HUES64 (cell line): ENCODE data around the gene HIBCH.
"Not testable (repeated sequence)": the region's sequence is repeated elsewhere in the genome, so short reads cannot be mapped to it uniquely, and the experiment has no call there.

Experiments
- H3K27ac ChIP-seq: 2 replicates; pipeline ENCODE4 v1.7.0; 2013; ENCODE audit warnings: low read depth, low read length, inconsistent platforms
- H3K27me3 ChIP-seq: 2 replicates; pipeline ENCODE4 v1.6.1; 2013; ENCODE audit warnings: mild to moderate bottlenecking, low read length; ENCODE audit not compliant: insufficient read depth
- H3K36me3 ChIP-seq: 2 replicates; pipeline ENCODE4 v1.6.1; 2013; ENCODE audit warnings: mild to moderate bottlenecking, low read length; ENCODE audit not compliant: insufficient read depth
- H3K4me1 ChIP-seq: 2 replicates; pipeline ENCODE4 v1.6.1; 2013; ENCODE audit warnings: mild to moderate bottlenecking, low read length, moderate library complexity; ENCODE audit not compliant: insufficient read depth
- H3K4me3 ChIP-seq: 2 replicates; pipeline ENCODE4 v1.5.1; 2013; ENCODE audit warnings: mild to moderate bottlenecking, low read length, moderate library complexity
- H3K9ac ChIP-seq: 2 replicates; pipeline ENCODE4 v1.6.1; 2013; ENCODE audit warnings: mild to moderate bottlenecking, low read depth, low read length
- H3K9me3 ChIP-seq: 2 replicates; pipeline ENCODE4 v1.6.1; 2013; ENCODE audit warnings: low read depth, low read length; ENCODE audit not compliant: insufficient read depth
- WGBS: fragments of 150-250, 120-280 bp; methylation state at CpG from one replicate; pipeline ENCODE4 v1.1.7; 2013; ENCODE audit warnings: missing lambda C conversion rate; 5-methylcytosine and 5-hydroxymethylcytosine counted together

Gene HIBCH

DNA sequence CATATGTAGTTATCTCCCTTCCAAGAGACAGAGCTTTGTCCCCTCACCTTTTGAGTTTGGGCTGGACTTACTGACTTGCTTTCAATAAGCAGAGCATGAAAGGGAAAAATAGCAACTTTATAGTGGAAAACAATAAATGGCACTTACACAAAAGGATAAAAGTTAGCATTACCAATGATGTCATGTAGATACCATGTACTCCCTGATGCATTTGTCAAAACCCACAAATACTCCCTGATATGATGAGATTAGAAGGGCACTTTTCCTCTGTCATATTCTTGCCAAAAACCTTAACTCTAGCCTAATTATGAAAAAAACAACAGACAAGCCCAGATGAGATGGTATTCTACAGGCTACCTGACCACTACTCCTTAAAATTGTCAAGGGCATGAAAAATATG lies 16.0 kb downstream of the HIBCH start:
- peaks cover 9% of the 10 kb centered on the region; the same call in 1 of the 2 replicates for H3K4me1 ChIP-seq
- no peak overlapping the region for H3K27ac ChIP-seq
- peaks cover 34% of the 10 kb centered on the region for H3K36me3 ChIP-seq
- H3K27me3 ChIP-seq: no peaks in the 10 kb centered on the region
- no peak overlapping the region for H3K9ac ChIP-seq
- H3K4me3 ChIP-seq: no peak overlapping the region
- H3K9me3 ChIP-seq: no peaks in the 10 kb centered on the region

DNA sequence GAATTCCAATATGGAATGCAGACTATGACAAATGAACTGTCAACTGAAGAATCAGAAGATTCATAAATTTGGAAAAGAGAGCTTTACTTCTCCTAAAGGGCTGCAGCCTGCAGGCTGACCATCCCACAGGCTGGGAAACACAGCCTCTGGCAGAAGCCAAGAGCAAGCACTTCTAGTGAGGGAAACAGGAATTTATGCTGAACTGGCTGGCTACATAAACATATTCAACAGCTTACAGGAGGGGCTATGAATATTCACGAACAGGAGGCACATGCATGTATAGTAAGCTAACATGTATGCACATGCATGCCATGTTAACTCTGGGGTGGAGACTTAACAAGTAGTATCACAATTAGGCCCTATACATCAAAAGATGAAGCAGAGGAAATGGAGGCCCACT lies 17.6 kb downstream of the HIBCH start:
- WGBS: 100% methylated on average over 1 of the region's 1 CpG
- Histone ChIP-seq H3K9me3 (no peaks in the 10 kb centered on the region), H3K27ac (no peak overlapping the region), H3K4me3 (no peak overlapping the region), H3K4me1 (peaks cover 9% of the 10 kb centered on the region; the same call in 1 of the 2 replicates), H3K9ac (no peak overlapping the region), H3K27me3 (no peaks in the 10 kb centered on the region), H3K36me3 (peaks cover 20% of the 10 kb centered on the region)

DNA sequence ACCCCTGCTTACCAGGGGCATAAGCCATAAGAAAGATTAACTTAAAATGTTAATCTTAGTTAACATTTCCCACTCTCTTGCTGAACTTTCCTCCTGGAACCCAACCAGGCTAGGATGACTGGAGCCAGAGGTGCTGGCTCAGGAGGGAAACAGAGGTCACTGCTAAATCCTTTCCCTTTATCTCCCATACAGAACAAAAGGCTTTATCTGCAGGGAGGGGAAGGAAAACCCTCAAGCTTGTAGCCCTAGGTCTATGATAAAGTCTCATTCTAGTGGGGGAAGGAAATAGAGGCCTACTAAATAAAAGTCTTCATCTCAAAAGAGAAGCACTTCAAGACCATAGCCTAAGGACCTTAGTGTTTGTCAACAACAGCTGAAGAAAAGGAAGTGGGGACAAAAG lies 18.6 kb downstream of the HIBCH start:
- Histone ChIP-seq H3K9me3 (no peaks in the 10 kb centered on the region), H3K27ac (peak overlapping the region; percentile 23; the same call in 1 of the 2 replicates), H3K4me3 (no peak overlapping the region), H3K36me3 (peaks cover 24% of the 10 kb centered on the region), H3K9ac (no peak overlapping the region), H3K27me3 (no peaks in the 10 kb centered on the region), H3K4me1 (peaks cover 9% of the 10 kb centered on the region; the same call in 1 of the 2 replicates)

DNA sequence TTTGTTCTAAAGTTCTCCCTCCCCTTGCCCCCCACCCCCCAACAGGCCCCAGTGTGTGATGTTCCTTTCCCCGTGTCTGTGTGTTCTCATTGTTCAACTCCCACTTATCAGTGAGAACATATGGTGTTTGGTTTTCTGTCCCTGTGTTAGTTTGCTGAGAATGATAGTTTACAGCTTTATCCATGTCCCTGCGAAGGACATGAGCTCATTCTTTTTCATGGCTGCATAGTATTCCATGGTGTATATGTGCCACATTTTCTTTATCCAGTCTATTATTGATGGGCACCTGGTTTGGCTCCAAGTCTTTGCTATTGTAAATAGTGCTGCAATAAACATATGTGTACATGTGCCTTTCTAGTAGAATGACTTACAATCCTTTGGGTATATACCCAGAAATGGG lies 21.7 kb downstream of the HIBCH start:
- WGBS: 100% methylated on average over 1 of the region's 2 CpGs
- H3K4me1 ChIP-seq, H3K9me3 ChIP-seq, H3K27me3 ChIP-seq, H3K4me3 ChIP-seq, H3K9ac ChIP-seq, H3K27ac ChIP-seq: not testable (repeated sequence)
- peaks cover 46% of the 10 kb centered on the region for H3K36me3 ChIP-seq

DNA sequence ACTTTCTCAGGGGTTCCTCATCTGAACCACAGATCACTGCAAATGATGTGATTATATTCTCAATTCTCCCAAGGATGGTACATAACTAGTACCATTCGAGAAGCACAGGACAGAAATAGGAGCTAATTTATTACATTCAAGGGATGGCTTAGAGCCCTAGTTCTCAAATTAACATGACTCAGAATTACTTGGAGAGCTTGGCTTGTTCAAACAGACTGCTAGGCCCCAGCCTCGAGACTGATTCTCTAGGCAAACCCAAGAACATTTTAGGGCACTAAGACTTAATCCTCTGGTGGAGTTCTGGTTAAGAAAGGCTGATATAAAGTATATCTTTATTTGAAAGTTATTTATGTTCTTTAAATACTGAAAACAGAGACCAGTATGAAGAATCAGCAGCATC lies 35.8 kb downstream of the HIBCH start:
- WGBS: 89% methylated on average over 2 of the region's 2 CpGs
- no peak overlapping the region for H3K27ac ChIP-seq
- H3K27me3 ChIP-seq: no peaks in the 10 kb centered on the region
- H3K4me1 ChIP-seq: peaks cover 6% of the 10 kb centered on the region; the same call in 1 of the 2 replicates
- no peak overlapping the region for H3K9ac ChIP-seq
- peaks cover 3% of the 10 kb centered on the region; the same call in 1 of the 2 replicates for H3K9me3 ChIP-seq
- H3K36me3 ChIP-seq: peaks cover 46% of the 10 kb centered on the region
- H3K4me3 ChIP-seq: no peak overlapping the region

DNA sequence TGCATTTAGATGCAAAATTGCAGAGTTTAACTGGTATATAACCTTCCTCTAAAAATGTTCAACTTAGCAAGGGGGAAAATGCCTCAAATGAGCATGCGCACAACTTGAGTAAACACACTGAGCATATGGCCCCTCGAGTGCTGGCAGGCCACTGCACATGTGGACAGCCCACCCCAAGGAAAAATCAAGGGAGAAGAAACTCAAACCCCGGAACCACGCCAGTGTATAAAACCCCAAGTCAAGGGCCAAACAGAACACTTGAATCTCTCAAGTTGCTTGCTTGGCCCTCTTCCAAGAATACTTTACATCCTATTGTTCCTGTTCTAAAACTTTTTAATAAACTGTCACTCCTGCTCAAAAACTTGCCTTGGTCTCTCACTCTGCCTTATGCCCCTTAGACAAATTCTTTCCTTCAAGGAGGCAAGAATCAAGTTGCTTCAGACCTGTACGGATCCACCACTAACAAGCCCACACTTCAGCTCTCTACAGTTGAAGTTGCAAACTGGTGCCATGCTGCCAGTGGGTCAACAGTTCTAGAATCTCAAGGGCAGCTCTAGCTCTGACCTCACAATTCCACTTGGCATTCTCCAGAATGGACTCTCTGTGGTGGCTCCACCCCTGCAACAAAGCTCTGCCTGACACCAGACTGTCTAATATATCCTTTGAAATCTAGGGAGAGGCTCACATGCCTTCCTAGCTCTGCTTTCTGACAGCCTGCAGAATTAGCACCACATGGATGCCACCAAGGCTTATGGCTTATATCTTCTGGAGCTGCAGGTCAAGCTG lies 38.9 kb downstream of the HIBCH start:
- no peaks in the 10 kb centered on the region for H3K27me3 ChIP-seq
- no peak overlapping the region for H3K9ac ChIP-seq
- peaks cover 6% of the 10 kb centered on the region; the same call in 1 of the 2 replicates for H3K4me1 ChIP-seq
- no peak overlapping the region for H3K27ac ChIP-seq
- peaks cover 22% of the 10 kb centered on the region for H3K36me3 ChIP-seq
- no peak overlapping the region for H3K4me3 ChIP-seq
- H3K9me3 ChIP-seq: peaks cover 7% of the 10 kb centered on the region; the same call in 1 of the 2 replicates
- WGBS: 95% methylated on average over 5 of the region's 5 CpGs

DNA sequence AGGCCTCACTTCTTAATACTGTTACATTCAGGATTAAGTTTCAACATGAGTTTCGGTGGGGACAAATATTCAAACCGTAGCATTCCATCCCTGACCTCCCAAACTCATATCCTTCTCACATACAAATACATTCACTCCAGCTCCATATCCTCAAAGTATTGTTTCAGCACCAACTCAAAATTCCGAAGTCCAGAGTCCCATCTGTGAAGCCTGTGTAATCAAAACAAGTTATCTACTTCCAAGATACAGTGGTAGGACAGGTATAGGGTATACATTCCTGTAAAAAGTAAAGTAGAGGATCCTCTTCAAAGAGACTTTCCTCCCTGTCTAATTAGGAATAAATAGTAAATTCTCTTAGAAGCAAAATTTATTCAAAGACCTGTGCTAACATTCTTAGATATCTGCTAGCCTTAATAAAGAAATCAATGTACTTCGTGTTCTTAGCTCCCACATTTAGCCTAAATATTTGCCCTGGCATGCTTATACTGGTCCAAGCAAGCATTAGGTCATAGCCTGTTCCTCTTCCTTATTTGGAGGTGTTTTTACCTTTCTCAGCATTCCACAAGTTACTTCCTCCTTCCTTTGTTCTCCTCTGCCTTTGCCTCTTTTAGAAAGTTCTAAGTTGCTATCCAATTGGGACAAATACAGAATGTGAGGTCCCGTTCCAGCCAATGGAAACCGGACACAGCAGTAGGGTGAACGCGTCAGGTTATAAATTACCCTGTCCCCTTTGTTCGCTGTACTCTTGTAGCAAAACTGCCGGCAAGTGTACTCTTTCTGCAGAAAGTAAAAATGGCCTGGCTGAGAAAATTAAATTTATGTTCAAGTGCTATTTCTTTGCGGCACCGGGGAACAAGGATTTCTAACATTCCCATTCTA lies 40.1 kb downstream of the HIBCH start:
- not testable (repeated sequence) for H3K4me3 ChIP-seq, H3K4me1 ChIP-seq, H3K9me3 ChIP-seq, H3K27me3 ChIP-seq
- peak overlapping the region; percentile 42; the same call in 1 of the 2 replicates for H3K9ac ChIP-seq
- H3K27ac ChIP-seq: peak overlapping the region; percentile 74
- H3K36me3 ChIP-seq: peaks cover 19% of the 10 kb centered on the region
- 96% methylated on average over 12 of the region's 12 CpGs for WGBS

DNA sequence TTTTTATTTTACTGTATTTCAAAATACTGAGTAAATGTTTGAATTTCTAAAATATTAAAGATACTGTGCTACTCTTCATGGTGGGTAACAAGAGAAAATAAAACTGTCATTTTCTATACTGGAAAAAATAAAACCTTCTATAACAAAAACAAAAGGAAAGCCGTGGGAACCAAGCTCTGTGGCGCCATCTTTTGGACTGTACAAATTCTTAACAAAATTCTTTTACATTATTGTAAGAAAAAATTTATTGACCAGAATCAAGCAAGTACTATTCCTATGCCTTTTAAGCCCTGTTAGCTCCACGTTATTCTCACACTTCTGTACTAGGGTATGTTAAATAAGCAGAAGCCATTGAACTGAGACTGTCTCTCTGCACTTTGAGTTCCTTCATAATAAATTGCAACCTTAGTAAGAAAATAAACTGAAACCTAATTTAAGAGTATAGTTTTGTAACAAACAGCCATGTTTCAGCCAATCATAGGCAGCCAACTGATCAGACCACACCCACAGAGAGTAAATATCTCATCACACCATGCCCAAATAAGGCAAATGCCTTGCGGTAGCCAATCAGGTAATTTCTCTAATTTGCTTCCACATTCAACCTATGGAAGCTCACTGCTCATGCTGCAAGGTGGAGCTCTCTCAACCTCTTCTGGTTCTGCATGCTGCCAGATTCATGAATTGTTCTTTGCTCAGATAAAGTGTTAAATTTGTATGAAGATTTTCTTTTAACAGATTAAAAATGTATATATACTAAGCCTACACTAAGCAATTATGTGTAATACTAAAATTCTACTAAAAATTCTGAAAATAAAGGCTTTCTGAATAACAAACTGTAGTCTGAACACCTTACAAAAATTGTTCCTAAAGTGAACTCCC lies 42.2 kb downstream of the HIBCH start:
- WGBS: 93% methylated on average over 3 of the region's 4 CpGs
- Histone ChIP-seq H3K4me3 (no peak overlapping the region), H3K36me3 (peaks cover 13% of the 10 kb centered on the region), H3K4me1 (peaks cover 6% of the 10 kb centered on the region; the same call in 1 of the 2 replicates), H3K27ac (no peak overlapping the region), H3K27me3 (no peaks in the 10 kb centered on the region), H3K9me3 (peaks cover 7% of the 10 kb centered on the region; the same call in 1 of the 2 replicates), H3K9ac (no peak overlapping the region)

DNA sequence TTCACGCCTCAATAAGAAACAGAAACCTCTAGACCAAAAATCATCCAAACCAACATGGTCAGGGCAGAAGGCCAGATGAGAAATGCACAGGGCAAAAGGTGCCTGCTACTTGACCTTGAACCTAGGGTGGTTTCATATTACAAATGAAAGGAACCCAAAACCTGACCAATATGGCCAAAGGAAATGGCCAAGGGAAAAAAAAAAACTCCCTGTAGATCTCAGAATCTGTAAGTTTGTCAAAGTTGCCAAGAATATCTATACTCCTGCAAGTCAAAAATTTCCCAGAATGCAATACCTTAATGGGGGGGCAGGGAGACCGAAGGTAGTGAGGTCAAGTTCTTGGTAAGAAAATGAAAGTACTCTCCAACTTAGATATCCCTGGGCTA lies 47.2 kb downstream of the HIBCH start:
- Histone ChIP-seq H3K36me3 (peaks cover 3% of the 10 kb centered on the region; the same call in 1 of the 2 replicates), H3K9me3 (no peaks in the 10 kb centered on the region), H3K4me3 (no peak overlapping the region), H3K27me3 (no peaks in the 10 kb centered on the region), H3K27ac (no peak overlapping the region), H3K4me1 (no peaks in the 10 kb centered on the region), H3K9ac (no peak overlapping the region)
- 95% methylated on average over 1 of the region's 2 CpGs for WGBS

DNA sequence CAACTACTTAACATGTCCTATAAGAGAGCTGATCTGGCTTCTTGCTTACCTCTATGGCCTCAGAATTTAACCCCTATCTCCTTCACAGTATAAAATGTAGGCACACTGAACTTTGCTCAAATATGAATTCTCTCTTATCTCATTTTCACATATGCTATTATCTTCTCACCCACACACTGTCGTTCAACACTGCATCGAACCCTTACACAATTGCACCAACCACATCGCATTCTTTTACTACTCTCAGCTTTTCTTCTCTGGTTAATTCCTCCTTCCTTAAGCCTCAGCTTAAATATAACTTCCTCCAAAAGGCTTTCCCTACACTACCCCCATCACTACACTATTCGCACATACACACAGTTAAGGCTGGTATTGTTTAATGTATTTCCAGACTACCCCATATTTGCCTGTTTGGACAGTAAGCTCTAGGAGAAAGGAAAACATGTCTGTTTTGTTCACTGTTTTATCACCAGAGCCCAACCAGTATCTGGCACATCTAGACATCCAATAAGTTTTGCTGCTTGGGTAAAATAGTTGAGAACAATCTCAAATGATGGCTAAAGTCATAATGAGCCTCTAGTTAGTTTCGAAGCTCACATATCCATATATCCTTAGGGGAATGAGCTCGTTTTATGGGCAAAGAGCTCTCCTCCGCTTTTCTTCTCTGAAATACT lies 47.7 kb downstream of the HIBCH start:
- Histone ChIP-seq H3K9me3 (no peaks in the 10 kb centered on the region), H3K4me1 (no peaks in the 10 kb centered on the region), H3K4me3 (no peak overlapping the region), H3K36me3 (peaks cover 3% of the 10 kb centered on the region; the same call in 1 of the 2 replicates), H3K27me3 (no peaks in the 10 kb centered on the region), H3K9ac (no peak overlapping the region), H3K27ac (no peak overlapping the region)
- WGBS: 86% methylated on average over 6 of the region's 7 CpGs
